ENCODE results near the gene HS6ST2. TPM values are rescaled to one million over a fixed set of nuclear protein-coding genes. Genes with fewer than 3 reads are reported as not detected.

Gene HS6ST2
- total RNA-seq, 2 experiments from 2014 or later: not detected

GRCh38 chrX:132862562-132862961 is 95.9 kb downstream of the HS6ST2 start:
- no peaks in the 10 kb centered on the region for H3K9me3 ChIP-seq (ENCODE audit: low read length)
- no peak overlapping the region for H2AFZ ChIP-seq (ENCODE audit: low read length)
- H3K4me3 ChIP-seq (ENCODE audit: low read depth, low read length, poor library complexity, severe bottlenecking): no peak overlapping the region
- H3K27ac ChIP-seq (ENCODE audit: low read depth, low read length, poor library complexity, severe bottlenecking): no peak overlapping the region
- H3K79me2 ChIP-seq (ENCODE audit: insufficient read depth, low read depth, low read length): no peaks in the 10 kb centered on the region
- BruUV-seq (replicated peaks): no TSS peak
- POLR2A ChIA-PET: no interaction called here
- H4K20me1 ChIP-seq (ENCODE audit: insufficient read depth, low read length): no peaks in the 10 kb centered on the region
- intact Hi-C loops (cut with micrococcal nuclease; ENCODE audit: unreplicated experiment): no loop called here
- no peaks in the 10 kb centered on the region for H3K36me3 ChIP-seq (ENCODE audit: insufficient read depth, low read length)
- H3K4me2 ChIP-seq (ENCODE audit: low read length): no peak overlapping the region
- TF ChIP-seq EZH2phosphoT487 (IDR thresholded peaks at IDR 0.05; ENCODE audit: borderline replicate concordance, low read depth, low read length) (no peak), CTCF (conservative IDR thresholded peaks at IDR 0.05; ENCODE audit: low read length) (no peak)
- DNase-seq (ENCODE audit: low spot score): no peak
- CTCF ChIA-PET (ENCODE audit: unreplicated experiment): no interaction called here
- H3K9me2 ChIP-seq (ENCODE audit: insufficient read depth, low read length): no peaks in the 10 kb centered on the region
- no peaks in the 10 kb centered on the region for H3K4me1 ChIP-seq (ENCODE audit: insufficient read depth, low read length, poor library complexity, severe bottlenecking)

- CTCF ChIA-PET (ENCODE audit: unreplicated experiment): no interaction called here
- Histone ChIP-seq H3K27ac (ENCODE audit: low read depth, low read length, poor library complexity, severe bottlenecking) (no peak overlapping the region), H3K79me2 (ENCODE audit: insufficient read depth, low read depth, low read length) (no peaks in the 10 kb centered on the region), H3K4me2 (ENCODE audit: low read length) (no peak overlapping the region), H3K36me3 (ENCODE audit: insufficient read depth, low read length) (no peaks in the 10 kb centered on the region), H3K4me1 (ENCODE audit: insufficient read depth, low read length, poor library complexity, severe bottlenecking) (no peaks in the 10 kb centered on the region), H2AFZ (ENCODE audit: low read length) (no peak overlapping the region), H3K4me3 (ENCODE audit: low read depth, low read length, poor library complexity, severe bottlenecking) (no peak overlapping the region), H4K20me1 (ENCODE audit: insufficient read depth, low read length) (no peaks in the 10 kb centered on the region), H3K9me3 (ENCODE audit: low read length) (no peaks in the 10 kb centered on the region), H3K9me2 (ENCODE audit: insufficient read depth, low read length) (no peaks in the 10 kb centered on the region)
- TF ChIP-seq EZH2phosphoT487 (IDR thresholded peaks at IDR 0.05; ENCODE audit: borderline replicate concordance, low read depth, low read length): no peak
- TF ChIP-seq CTCF (conservative IDR thresholded peaks at IDR 0.05; ENCODE audit: low read length): no peak
- POLR2A ChIA-PET: interaction anchor here (0.7 kb wide), 1 partner anchor 65 kb away, joined by 8 read pairs; no protein-coding TSS in a partner anchor
- intact Hi-C loops (cut with micrococcal nuclease; ENCODE audit: unreplicated experiment): no loop called here
- no TSS peak for BruUV-seq (replicated peaks)
- no peak for DNase-seq (ENCODE audit: low spot score)
These were observed 97.4 kb downstream of the HS6ST2 start for GRCh38 chrX:132861076-132861475.

GRCh38 chrX:132860200-132860599 is 98.2 kb downstream of the HS6ST2 start:
- no peak overlapping the region for H3K27ac ChIP-seq (ENCODE audit: low read depth, low read length, poor library complexity, severe bottlenecking)
- no peak for DNase-seq (ENCODE audit: low spot score)
- no TSS peak for BruUV-seq (replicated peaks)
- ChIA-PET CTCF (ENCODE audit: unreplicated experiment) (no interaction called here), POLR2A (interaction anchor here (0.7 kb wide), 1 partner anchor 17 kb away, joined by 3 read pairs; no protein-coding TSS in a partner anchor)
- H2AFZ ChIP-seq (ENCODE audit: low read length): no peak overlapping the region
- no peaks in the 10 kb centered on the region for H3K9me3 ChIP-seq (ENCODE audit: low read length)
- intact Hi-C loops (cut with micrococcal nuclease; ENCODE audit: unreplicated experiment): no loop called here
- no peaks in the 10 kb centered on the region for H3K79me2 ChIP-seq (ENCODE audit: insufficient read depth, low read depth, low read length)
- H3K4me1 ChIP-seq (ENCODE audit: insufficient read depth, low read length, poor library complexity, severe bottlenecking): no peaks in the 10 kb centered on the region
- no peak overlapping the region for H3K4me3 ChIP-seq (ENCODE audit: low read depth, low read length, poor library complexity, severe bottlenecking)
- H3K36me3 ChIP-seq (ENCODE audit: insufficient read depth, low read length): no peaks in the 10 kb centered on the region
- TF ChIP-seq CTCF (conservative IDR thresholded peaks at IDR 0.05; ENCODE audit: low read length) (no peak), EZH2phosphoT487 (IDR thresholded peaks at IDR 0.05; ENCODE audit: borderline replicate concordance, low read depth, low read length) (no peak)
- no peak overlapping the region for H3K4me2 ChIP-seq (ENCODE audit: low read length)
- H4K20me1 ChIP-seq (ENCODE audit: insufficient read depth, low read length): no peaks in the 10 kb centered on the region
- H3K9me2 ChIP-seq (ENCODE audit: insufficient read depth, low read length): no peaks in the 10 kb centered on the region
